SHP77 (cell line): ENCODE results near the gene CREBL2.

ENCODE experiments used
- DNase-seq, 2 experiments: peaks; one replicate each; lab custom pipeline; 2025; lab: John Stamatoyannopoulos, UW

Gene CREBL2

GRCh38 chr12:12681061-12681765 is 69.5 kb downstream of the CREBL2 start:
- DNase-seq: no peak

DNA sequence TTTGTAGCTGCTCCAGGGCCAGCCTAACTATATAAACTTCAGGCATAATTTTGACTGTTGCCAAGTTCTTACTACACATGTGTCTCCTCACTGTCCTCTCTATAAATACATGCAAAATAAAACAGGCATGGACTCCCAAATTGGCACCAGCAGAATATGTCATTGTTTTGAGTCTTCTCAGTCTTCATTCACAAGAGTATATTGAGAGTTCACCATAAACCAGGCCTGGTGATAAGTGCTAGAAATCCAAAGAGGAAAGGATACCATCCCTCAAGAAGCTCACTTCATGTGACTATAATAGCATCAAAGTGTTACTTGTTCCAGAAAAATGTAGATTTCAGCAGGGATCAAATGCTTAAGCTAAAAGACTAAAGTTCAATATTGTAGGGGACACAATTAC is 70.6 kb downstream of the CREBL2 start:
- DNase-seq: no peak

GRCh38 chr12:12683136-12683697 is 71.5 kb downstream of the CREBL2 start:
- no peak for DNase-seq

DNA sequence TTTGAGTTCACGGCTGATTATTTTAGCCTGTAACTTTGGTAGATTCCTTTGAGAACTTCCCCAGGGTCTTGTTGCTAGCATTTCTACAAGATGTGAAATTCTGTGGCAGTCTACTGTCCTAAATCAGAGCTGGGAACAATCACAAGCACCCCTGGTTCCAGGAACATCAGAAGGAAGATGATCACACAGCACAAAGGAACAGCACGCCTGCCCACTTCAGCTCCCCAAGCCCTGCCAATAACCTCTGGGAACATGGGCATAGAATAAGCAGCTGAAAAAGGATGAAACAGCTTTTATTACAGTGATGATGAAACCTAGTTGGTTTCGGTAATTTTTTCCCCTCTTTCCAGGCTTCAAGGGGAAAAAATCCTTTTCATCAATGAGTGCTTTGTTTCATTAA is 72.0 kb downstream of the CREBL2 start:
- DNase-seq: no peak

DNA sequence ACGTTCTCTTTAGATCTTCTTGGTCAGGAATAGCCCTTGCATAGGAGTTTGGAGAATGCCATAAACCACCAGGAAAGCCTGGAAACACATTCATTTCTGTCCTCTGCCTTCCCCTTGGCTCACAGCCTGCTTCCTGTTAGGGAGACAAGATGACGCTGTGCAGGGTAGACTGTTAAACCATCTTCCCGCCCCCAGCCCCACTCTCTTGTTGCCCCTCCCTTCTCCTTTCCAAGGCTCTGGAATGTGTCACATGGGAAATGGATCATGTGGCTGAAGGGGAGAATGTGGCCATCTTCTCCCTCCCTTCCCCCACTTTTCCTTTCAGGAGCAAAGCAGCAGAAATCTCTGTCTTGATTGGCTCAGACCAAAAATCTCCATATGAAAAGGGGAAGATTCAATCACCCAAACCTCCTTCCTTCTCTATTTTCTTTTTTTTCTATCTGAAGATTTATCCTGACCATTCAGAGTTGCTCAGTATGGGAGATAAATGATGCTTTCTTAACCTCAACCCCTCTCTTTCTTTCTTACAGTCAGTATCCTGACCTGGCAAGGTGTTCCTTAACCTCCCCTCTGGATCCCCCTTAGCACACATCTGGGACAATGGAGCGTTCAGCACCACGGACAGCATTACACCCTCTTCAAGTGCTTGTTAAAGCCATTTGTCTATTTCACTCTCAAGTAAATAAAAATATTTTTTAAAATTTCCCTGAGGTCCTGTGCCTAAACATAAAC is 72.9 kb downstream of the CREBL2 start:
- DNase-seq: peak; percentile 76 to 85

- peak; percentile 22 to 38 for DNase-seq
Observed at GRCh38 chr12:12685305-12685704, 73.6 kb downstream of the CREBL2 start.

DNA sequence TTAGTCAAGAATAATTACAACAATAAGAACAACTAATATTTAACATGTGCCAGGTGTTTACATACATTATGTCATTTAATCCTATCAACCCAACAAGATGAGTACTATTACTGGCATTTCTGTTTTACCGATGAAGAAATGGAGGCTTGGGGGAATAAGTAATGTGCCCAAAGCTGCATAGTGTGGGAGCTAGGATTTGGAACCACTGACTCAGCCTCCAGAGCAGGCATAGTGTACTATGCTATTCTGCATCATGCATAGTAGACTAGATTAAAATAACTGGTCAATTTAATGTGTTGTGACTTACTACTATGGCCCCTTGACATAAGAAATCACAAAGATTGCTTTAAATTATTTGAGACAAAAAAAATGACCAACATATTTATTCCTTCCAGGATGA is 74.8 kb downstream of the CREBL2 start:
- no peak for DNase-seq

- no peak for DNase-seq
Observed at GRCh38 chr12:12686925-12687324, 75.2 kb downstream of the CREBL2 start.

DNA sequence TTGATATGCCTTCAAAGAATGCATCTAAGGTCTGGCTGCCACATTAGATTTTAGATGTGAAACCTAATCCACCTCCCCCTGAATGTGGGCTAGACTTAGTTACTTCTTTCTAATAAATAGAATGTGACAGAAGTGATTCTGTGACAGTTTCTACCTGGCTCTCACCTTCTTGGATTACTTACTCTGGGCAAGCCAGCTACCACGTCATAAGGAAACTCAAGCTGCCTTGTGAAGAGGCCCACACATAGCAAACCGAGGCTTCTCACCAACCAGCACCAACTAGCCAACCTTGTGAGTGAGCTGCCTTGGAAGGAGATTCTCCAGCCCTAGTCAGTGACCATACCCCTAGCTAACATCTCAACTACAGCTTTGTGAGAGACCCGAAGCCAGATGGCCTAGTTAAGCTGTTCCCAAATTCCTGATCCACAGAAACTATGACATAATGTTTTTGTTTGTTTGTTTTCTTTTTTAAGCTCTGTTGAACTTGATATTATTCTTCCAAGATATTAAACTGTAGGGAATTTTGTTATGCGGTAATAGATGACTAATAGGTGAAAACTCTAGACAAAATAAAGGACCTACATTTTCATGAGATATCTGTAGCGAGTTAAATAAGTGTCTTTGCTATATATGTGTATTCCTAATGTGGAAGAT is 78.1 kb downstream of the CREBL2 start:
- DNase-seq: no peak

DNA sequence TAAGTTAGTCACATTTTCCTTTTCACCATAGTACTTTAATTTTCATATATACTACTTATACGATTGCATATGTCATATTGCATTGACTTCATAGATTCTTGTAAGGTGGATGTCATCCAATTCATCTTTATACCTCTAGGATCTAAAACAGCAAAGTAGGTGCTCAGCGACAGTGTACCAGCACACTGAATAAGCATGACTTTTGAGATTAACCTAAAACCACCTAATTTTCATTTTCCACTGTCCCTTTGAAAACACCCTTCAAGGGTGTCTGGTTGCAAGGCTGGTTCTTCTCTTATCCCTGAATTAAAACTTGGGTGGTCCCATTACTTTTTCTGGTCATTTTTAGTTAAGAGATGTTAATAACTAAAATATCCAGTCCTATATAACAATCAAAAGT is 79.9 kb downstream of the CREBL2 start:
- no peak for DNase-seq

DNA sequence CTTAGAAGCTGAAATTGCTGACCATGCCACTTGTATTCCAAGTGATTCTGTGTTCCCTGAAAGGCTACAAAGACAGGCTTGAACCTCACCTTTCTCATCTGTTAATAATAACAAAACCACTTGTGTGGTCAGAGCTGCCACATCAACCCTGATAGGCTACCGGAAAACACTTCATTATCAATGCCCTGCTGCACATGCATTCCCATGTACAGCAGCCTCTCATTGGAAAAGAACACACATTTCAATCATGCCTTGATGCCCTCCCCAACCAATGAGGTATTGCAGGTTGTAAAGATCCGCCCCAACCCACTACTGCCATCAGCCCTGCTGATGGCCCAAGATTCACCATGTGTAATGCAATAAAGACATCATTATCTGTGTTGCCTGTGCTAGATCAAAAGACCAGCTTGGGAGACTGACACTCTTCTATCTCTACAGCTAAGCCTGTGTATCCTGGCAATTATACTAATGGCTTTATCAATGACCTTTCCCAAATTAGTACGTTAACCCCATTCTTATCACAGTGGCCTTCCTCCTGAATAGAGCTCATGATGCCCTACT is 81.5 kb downstream of the CREBL2 start:
- DNase-seq: no peak
